Tibial artery (tissue), 4 donors: ENCODE measurements around the gene SLC39A12.

Source experiments
- DNase-seq, 2 donors: peaks; one replicate each; pipeline ENCODE4 v3.0.0-alpha.2; 2019
- H3K27ac ChIP-seq, 2 donors: fragments of 200-600 bp; sonication (generic) in 1 of 2; 1 replicate in 1 of 2; 2 replicates in 1 of 2; pipeline ENCODE4 v1.5.1; 2018 to 2019; ENCODE audit warnings: mild to moderate bottlenecking in 1 of 2
- H3K27me3 ChIP-seq, 2 donors: fragments of 200-600 bp; sonication (generic) in 1 of 2; one replicate each; pipeline versions ENCODE4 v1.5.1 to v1.6.0; 2016 to 2019
- H3K36me3 ChIP-seq, 3 donors: fragments of 200-600 bp; sonication (generic) in 2 of 3; one replicate each; pipeline ENCODE4 v1.5.1; 2016 to 2019; ENCODE audit warnings: mild to moderate bottlenecking in 2 of 3
- H3K4me1 ChIP-seq, 4 donors: fragments of 200-600 bp; sonication (generic) in 2 of 4; 1 replicate in 3 of 4; 2 replicates in 1 of 4; pipeline ENCODE4 v1.5.1; 2016 to 2019
- H3K4me3 ChIP-seq, 2 donors: fragments of 200-600 bp; sonication (generic) in 1 of 2; 1 replicate in 1 of 2; 2 replicates in 1 of 2; pipeline ENCODE4 v1.5.1; 2018 to 2019; ENCODE audit warnings: mild to moderate bottlenecking in 2 of 2
- H3K9me3 ChIP-seq, 3 donors: fragments of 200-600 bp; sonication (generic) in 1 of 3; one replicate each; pipeline ENCODE4 v1.5.1; 2016 to 2019
- intact Hi-C: fragments of 100-400 bp; cut with DNase I; formaldehyde crosslinking; loops from one replicate; pipeline ENCODE4 v1.15.0; 2023; ENCODE audit warnings: low total_unique reads
- TF ChIP-seq, protein P1 (sequence below), 2 experiments: fragments of 200-600 bp in 1 of 2; fragments of 450-650 bp in 1 of 2; IDR thresholded peaks; one replicate each; pipeline ENCODE4 v1.5.1; 2017 to 2019; ENCODE audit warnings: antibody characterized with exemption in 2 of 2, mild to moderate bottlenecking in 1 of 2, moderate library complexity in 1 of 2

The SLC39A12 gene

DNA sequence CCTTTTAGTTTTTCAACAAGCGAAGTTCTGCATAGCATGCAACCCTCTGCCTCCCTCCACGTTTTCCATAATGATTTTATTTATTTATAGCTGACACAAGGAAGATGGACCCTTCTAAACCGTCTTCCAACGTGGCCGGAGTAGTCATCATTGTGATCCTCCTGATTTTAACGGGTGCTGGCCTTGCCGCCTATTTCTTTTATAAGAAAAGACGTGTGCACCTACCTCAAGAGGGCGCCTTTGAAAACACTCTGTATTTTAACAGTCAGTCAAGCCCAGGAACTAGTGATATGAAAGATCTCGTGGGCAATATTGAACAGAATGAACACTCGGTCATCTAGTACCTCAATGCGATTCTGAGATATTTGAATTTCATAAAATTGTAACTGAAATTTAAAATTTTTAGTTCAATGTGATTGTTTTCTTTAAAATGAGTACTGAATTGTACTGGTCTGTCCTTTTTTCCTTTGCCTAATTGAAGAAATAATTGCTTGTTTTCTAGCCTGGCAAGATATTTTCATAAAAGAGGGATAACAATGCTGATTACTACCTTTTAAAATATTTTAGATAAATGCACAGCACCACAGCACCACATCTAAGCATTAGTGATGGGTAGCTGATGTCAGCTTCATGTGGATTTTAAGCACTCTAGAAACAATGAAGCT lies 41.5 kb upstream of the SLC39A12 start:
- intact Hi-C loops, result loop anchor here (5.0 kb wide), 1 partner anchor 307 kb away; no protein-coding TSS in a partner anchor
- peak in 1 of 2 donors; percentile 38 for DNase-seq
- TF ChIP-seq, protein P1, sequence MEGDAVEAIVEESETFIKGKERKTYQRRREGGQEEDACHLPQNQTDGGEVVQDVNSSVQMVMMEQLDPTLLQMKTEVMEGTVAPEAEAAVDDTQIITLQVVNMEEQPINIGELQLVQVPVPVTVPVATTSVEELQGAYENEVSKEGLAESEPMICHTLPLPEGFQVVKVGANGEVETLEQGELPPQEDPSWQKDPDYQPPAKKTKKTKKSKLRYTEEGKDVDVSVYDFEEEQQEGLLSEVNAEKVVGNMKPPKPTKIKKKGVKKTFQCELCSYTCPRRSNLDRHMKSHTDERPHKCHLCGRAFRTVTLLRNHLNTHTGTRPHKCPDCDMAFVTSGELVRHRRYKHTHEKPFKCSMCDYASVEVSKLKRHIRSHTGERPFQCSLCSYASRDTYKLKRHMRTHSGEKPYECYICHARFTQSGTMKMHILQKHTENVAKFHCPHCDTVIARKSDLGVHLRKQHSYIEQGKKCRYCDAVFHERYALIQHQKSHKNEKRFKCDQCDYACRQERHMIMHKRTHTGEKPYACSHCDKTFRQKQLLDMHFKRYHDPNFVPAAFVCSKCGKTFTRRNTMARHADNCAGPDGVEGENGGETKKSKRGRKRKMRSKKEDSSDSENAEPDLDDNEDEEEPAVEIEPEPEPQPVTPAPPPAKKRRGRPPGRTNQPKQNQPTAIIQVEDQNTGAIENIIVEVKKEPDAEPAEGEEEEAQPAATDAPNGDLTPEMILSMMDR (IDR thresholded peaks at IDR 0.05), result peak; percentile 59

DNA sequence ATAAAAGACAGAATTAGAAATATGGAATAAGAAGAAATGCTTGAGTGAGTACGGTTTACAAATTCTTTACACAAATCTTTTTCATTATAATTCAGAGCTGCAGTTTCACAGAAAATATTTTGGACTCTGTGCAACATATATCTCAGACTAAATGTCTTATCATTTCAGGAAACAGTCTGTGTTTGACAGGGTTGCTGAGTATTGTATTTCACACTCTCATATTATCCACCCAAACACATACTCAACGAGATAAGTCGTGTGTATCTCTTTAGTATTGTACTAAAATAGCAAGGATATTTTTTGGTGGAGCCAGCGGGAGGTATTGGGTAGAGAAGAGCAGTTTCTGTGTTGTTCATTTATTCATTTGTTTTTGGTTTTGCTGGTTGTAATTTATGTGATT lies 39.0 kb upstream of the SLC39A12 start:
- intact Hi-C loops, result loop anchor here (5.0 kb wide), 1 partner anchor 305 kb away; no protein-coding TSS in a partner anchor
- Histone ChIP-seq H3K27ac (no peak overlapping the region), H3K4me3 (no peak overlapping the region), H3K9me3 (no peaks in the 10 kb centered on the region), H3K27me3 (no peaks in the 10 kb centered on the region), H3K36me3 (no peaks in the 10 kb centered on the region), H3K4me1 (peaks cover 0 to 14% (median 2%) of the 10 kb centered on the region in 4 donors)
- no peak for DNase-seq
- TF ChIP-seq, protein P1 (IDR thresholded peaks at IDR 0.05), result no peak

More for the DNA sequence above, 41.5 kb upstream of the SLC39A12 start:
- H3K9me3 ChIP-seq, result no peaks in the 10 kb centered on the region
- H3K4me1 ChIP-seq, result peaks cover 0 to 13% (median 2%) of the 10 kb centered on the region in 4 donors
- H3K27ac ChIP-seq, result no peak overlapping the region
- no peaks in the 10 kb centered on the region for H3K27me3 ChIP-seq
- H3K4me3 ChIP-seq, result no peak overlapping the region
- no peaks in the 10 kb centered on the region for H3K36me3 ChIP-seq

DNA sequence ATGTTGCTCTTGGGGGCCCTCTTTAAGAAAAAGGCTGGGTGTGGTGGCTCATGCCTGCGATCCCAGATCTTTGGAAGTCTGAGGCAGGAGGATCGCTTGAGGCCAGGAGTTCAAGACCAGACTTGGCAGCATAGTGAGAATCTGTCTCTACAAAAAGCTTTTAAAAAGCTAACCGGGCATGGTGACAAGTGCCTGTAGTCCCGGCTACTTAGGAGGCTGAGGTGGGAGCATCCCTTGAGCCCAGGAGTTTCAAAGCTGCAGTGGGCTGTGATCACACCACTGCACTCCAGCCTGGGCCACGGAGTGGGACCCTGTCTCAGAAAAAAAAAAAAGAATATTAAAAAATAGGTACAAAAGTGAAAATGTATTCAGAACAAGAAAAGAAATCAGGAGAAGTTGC lies 38.1 kb upstream of the SLC39A12 start:
- no peak overlapping the region for H3K4me3 ChIP-seq
- H3K27me3 ChIP-seq, result no peaks in the 10 kb centered on the region
- H3K4me1 ChIP-seq, result peaks cover 0 to 14% (median 2%) of the 10 kb centered on the region in 4 donors
- H3K27ac ChIP-seq, result no peak overlapping the region
- DNase-seq, result no peak
- no peaks in the 10 kb centered on the region for H3K36me3 ChIP-seq
- intact Hi-C loops, result loop anchor here (5.0 kb wide), 1 partner anchor 304 kb away; no protein-coding TSS in a partner anchor
- TF ChIP-seq, protein P1 (IDR thresholded peaks at IDR 0.05), result no peak
- H3K9me3 ChIP-seq, result no peaks in the 10 kb centered on the region

DNA sequence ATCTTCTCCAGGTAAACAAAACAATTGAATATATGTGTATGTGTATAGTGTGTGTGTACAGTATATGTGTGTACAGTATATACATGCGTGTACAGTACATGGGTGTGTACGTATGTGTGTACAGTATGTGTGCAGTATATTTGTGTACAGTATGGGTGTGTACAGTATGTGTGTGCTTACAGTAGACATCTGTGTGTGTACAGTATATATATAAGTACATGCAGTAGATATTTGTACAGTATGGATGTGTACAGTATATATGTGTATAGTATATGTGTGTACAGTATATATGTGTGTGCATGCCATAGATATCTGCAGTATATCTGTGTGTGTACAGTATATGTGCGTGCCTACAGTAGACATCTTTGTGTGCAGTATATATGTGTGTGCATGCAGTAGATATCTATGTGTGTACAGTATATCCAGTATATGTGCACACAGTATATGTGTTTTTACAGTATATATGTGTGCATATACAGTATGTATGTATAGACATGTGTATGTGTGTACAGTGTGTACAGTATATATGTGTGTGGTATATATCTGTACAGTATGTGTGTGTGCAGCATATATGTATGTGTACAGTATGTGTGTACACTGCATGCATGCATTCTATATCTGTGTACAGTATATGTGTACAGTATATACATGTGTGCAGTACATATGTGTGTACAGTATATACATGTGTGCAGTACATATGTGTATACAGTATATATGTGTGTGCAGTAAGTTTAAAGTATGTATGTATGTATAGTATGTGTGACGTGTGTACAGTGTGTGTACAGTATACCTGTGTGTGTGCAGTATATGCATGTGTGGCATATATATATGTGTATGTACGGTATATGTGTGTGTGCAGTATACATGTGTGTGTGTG lies 37.3 kb upstream of the SLC39A12 start:
- H3K27ac ChIP-seq, result no peak overlapping the region
- no peak overlapping the region for H3K4me3 ChIP-seq
- no peak for DNase-seq
- TF ChIP-seq, protein P1 (IDR thresholded peaks at IDR 0.05), result no peak
- H3K36me3 ChIP-seq, result no peaks in the 10 kb centered on the region
- intact Hi-C loops, result loop anchor here (5.0 kb wide), 1 partner anchor 303 kb away; no protein-coding TSS in a partner anchor
- peaks cover 0 to 14% (median 2%) of the 10 kb centered on the region in 4 donors for H3K4me1 ChIP-seq
- no peaks in the 10 kb centered on the region for H3K9me3 ChIP-seq
- H3K27me3 ChIP-seq, result no peaks in the 10 kb centered on the region

DNA sequence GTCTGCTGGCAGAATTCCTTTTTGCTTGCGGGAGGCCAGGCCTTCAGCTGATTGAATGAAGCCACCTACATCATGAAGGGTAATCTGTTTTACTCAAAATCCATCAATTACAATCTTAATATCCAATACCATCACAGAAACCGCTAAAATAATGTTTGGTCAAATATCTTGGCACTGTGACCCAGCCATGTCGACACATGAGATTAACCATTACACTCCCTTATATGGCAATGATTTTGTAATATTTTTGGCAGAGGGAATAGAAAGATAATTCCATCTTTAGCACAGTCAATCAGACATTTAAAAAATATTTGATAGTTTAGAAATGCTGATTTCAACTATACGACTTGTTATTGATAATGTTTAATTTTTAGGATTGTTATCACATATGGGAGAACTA lies 36.5 kb upstream of the SLC39A12 start:
- intact Hi-C loops, result no loop called here
- no peaks in the 10 kb centered on the region for H3K36me3 ChIP-seq
- no peak overlapping the region for H3K27ac ChIP-seq
- H3K4me3 ChIP-seq, result no peak overlapping the region
- TF ChIP-seq, protein P1 (IDR thresholded peaks at IDR 0.05), result no peak
- peaks cover 0 to 14% (median 2%) of the 10 kb centered on the region in 4 donors for H3K4me1 ChIP-seq
- DNase-seq, result no peak
- no peaks in the 10 kb centered on the region for H3K27me3 ChIP-seq
- H3K9me3 ChIP-seq, result no peaks in the 10 kb centered on the region
